ENCODE data around the gene SLC2A11. TPM values are rescaled to one million over a fixed set of nuclear protein-coding genes. Genes with fewer than 3 reads are reported as not detected.

Gene SLC2A11
- total RNA-seq, 2 donors from 2014 or later: 23.6 to 32.3 TPM

DNA sequence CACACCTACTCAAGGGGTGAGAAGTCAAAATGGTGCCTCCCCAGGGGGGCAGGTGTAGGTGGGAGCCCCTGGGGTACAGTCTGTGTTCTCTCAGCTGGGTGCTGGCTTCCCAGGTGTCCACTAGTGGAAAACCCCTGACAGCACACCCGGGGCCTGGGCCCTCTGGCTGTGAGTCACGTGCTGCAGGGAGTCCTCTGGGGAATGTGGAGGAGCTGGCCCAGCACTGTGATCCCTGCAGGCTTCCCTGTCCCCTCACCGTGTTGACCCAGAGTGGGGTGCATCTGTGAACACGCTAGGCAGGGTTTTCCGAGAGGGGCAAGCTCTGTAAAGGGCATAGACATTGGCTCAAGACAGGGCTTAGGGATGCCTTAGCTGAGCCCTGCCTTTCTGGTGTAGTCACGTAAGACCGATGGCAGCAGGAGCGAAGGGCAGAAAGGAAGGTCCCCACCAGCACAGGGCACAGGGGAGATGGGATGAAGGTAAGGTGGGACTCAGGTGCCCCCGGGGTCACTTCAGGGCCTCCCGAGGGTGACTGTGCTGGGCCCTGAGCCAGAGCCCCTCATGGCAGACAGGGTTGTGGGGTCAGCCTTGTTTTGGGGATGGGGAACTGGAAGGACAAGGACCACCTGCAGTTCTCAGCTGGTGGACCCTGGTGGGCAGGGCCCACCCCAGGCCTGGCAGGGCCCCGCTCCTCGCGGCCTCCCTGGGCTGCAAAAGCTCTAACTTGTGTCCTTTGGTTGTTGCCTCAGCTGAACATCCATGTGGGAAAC lies 33.0 kb upstream of the SLC2A11 start:
- ATAC-seq (no peak), DNase-seq (no peak)
- no peaks in the 10 kb centered on the region for H3K27me3 ChIP-seq
- H3K36me3 ChIP-seq (replicated peaks in 1 of 2; ENCODE audit: insufficient read depth in 1 of 2, low read depth in 2 of 2): peaks cover 4 to 42% of the 10 kb centered on the region in 2 donors
- H3K9me3 ChIP-seq: no peaks in the 10 kb centered on the region
- intact Hi-C loops (cut with DNase I): no loop called here
- no peak overlapping the region for H3K4me3 ChIP-seq
- no peaks in the 10 kb centered on the region for H3K4me1 ChIP-seq
- no peak overlapping the region for H3K27ac ChIP-seq
- TF ChIP-seq, protein P1, sequence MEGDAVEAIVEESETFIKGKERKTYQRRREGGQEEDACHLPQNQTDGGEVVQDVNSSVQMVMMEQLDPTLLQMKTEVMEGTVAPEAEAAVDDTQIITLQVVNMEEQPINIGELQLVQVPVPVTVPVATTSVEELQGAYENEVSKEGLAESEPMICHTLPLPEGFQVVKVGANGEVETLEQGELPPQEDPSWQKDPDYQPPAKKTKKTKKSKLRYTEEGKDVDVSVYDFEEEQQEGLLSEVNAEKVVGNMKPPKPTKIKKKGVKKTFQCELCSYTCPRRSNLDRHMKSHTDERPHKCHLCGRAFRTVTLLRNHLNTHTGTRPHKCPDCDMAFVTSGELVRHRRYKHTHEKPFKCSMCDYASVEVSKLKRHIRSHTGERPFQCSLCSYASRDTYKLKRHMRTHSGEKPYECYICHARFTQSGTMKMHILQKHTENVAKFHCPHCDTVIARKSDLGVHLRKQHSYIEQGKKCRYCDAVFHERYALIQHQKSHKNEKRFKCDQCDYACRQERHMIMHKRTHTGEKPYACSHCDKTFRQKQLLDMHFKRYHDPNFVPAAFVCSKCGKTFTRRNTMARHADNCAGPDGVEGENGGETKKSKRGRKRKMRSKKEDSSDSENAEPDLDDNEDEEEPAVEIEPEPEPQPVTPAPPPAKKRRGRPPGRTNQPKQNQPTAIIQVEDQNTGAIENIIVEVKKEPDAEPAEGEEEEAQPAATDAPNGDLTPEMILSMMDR (IDR thresholded peaks at IDR 0.05): no peak
- no peak for TF ChIP-seq POLR2A (IDR thresholded peaks at IDR 0.05)
- 74 to 94% methylated on average over 8 to 11 of the region's 13 CpGs for WGBS, 2 donors

DNA sequence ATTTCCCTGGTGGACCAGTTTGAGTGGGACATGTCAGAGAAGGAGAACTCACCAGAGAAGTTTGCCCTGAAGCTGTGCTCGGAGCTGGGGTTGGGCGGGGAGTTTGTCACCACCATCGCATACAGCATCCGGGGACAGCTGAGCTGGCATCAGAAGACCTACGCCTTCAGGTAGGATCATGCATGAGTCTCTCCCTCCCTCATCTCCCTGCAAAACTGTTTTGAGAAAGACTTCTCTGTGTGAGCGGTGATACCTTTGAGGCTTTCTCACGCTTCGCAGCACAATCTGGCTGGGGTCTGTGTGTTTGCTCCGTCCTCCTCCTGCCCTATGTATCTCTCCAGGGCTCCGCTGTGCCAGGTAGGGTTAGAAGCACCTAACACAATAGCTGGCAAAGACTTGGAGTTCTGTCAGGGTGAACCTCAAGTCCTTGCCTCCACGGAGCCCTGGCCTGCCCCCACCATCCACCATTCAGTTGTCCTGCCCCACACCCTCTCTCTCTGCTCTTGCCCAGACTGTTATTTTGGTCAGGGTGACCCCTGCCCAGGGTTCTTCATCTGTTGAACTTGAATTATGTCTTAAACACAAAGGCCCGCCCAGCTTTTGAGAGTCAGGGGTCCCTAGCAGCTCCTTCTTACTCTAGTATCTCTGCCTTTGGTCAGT lies 32.3 kb upstream of the SLC2A11 start:
- TF ChIP-seq, protein P1 (IDR thresholded peaks at IDR 0.05): no peak
- no peak for TF ChIP-seq POLR2A (IDR thresholded peaks at IDR 0.05)
- DNase-seq: no peak
- 93 to 96% methylated on average over 7 to 12 of the region's 12 CpGs for WGBS, 2 donors
- Histone ChIP-seq H3K27me3 (no peaks in the 10 kb centered on the region), H3K36me3 (replicated peaks in 1 of 2; ENCODE audit: insufficient read depth in 1 of 2, low read depth in 2 of 2) (peaks cover 4 to 44% of the 10 kb centered on the region in 2 donors), H3K4me1 (no peaks in the 10 kb centered on the region), H3K27ac (no peak overlapping the region), H3K4me3 (no peak overlapping the region), H3K9me3 (no peaks in the 10 kb centered on the region)
- ATAC-seq: no peak
- intact Hi-C loops (cut with DNase I): no loop called here

DNA sequence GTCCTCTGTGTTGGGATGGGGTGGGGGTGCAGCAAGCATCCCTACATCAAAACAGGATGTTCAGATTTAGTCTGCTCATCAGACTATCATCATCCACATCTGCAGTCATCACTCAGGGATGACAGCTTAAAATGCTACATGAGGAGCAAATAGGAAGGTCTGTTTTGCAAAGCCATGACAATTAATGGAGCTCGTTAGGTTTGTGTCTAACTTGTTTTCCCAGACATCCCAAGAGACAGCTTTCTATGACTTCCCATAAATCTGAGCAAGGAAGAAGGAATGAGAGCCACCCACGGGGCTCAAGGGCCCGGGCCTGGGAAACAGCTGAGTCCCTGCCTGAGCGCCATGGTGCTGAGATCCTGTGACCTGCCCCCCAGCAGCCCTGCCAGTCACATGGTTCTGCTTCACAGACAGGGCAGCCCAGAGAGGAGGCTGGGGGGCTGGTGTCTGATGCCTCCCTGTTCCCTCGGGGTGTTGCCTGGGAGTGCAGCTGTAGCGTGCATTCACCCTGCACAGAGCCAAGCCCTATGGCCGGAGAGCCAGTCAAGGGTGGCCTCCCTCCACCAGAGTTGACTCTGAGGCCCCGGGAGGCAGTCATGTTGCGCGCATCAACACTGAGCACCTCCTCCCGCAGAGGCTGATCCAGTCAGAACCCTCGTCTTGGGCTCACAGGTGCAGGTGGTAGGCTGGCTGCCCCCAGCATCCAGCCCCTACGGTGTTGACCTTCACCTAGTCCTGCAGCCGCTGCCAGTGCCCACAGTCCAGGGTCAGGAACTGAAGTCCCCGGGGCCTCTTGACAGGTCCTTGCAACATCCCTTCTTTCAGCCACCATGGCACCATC lies 30.9 kb upstream of the SLC2A11 start:
- no peak for ATAC-seq
- no peaks in the 10 kb centered on the region for H3K9me3 ChIP-seq
- no peaks in the 10 kb centered on the region for H3K4me1 ChIP-seq
- 81 to 92% methylated on average over 5 to 15 of the region's 15 CpGs for WGBS, 2 donors
- H3K27me3 ChIP-seq: no peaks in the 10 kb centered on the region
- TF ChIP-seq, protein P1 (IDR thresholded peaks at IDR 0.05): no peak
- TF ChIP-seq POLR2A (IDR thresholded peaks at IDR 0.05): no peak
- H3K4me3 ChIP-seq: no peak overlapping the region
- peaks cover 4 to 43% of the 10 kb centered on the region in 2 donors for H3K36me3 ChIP-seq (replicated peaks in 1 of 2; ENCODE audit: insufficient read depth in 1 of 2, low read depth in 2 of 2)
- DNase-seq: no peak
- no peak overlapping the region for H3K27ac ChIP-seq
- intact Hi-C loops (cut with DNase I): no loop called here

DNA sequence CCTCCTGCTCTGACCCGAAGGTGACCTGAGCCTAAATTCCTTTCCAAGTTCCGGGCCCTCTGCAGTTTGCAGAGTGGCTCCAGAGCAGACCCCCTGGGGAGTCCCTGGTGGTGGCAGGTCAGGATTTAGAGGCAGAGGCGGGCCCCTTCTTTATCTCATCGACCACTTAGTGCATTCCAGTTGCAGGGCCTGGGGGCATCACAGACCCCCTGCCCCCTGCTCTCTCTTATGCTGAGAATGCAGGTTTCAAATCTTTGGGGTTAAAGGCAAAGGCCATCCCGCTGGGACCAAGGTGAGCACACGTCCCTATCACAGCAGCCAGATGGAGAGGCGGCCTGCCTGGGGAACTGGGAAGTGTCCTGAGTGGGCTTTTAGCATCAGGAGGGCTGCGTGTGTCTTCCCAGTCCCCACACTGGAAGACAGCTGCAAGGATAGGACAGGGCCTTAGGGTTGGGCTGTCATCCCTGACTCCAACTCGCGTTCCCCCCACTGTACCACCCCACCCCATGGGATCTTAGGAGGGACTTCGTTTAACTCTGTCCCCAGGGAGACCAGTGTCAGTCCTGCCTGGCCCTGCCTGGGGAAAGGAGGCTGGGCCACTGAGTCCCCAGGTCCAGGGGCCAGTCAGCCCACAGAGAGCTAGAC lies 30.2 kb upstream of the SLC2A11 start:
- H3K4me3 ChIP-seq: no peak overlapping the region
- TF ChIP-seq POLR2A (IDR thresholded peaks at IDR 0.05): no peak
- TF ChIP-seq, protein P1 (IDR thresholded peaks at IDR 0.05): no peak
- no peaks in the 10 kb centered on the region for H3K27me3 ChIP-seq
- no peak overlapping the region for H3K27ac ChIP-seq
- no peak for ATAC-seq
- no peaks in the 10 kb centered on the region for H3K9me3 ChIP-seq
- peaks cover 4 to 40% of the 10 kb centered on the region in 2 donors for H3K36me3 ChIP-seq (replicated peaks in 1 of 2; ENCODE audit: insufficient read depth in 1 of 2, low read depth in 2 of 2)
- WGBS, 2 donors: 87 to 90% methylated on average over 6 to 10 of the region's 11 CpGs
- DNase-seq: no peak
- intact Hi-C loops (cut with DNase I): no loop called here
- no peaks in the 10 kb centered on the region for H3K4me1 ChIP-seq

Data from body of pancreas (tissue), 4 donors.